Neural crest cell (in vitro differentiated cells): ENCODE results near the gene GFAP. TPM values are rescaled to one million over a fixed set of nuclear protein-coding genes. Genes with fewer than 3 reads are reported as not detected.

Experiments
- DNase-seq: peaks from one replicate; pipeline ENCODE4 v3.0.0; 2021; ENCODE audit warnings: low read depth, mixed read lengths, low spot score
- H3K27ac Mint-ChIP-seq: one replicate; pipeline ENCODE4 v1.8.0; 2021; ENCODE audit warnings: mild to moderate bottlenecking, mixed read lengths; ENCODE audit not compliant: unreplicated experiment
- H3K27me3 Mint-ChIP-seq: 2 replicates; pipeline ENCODE4 v1.8.0; 2021; ENCODE audit warnings: low read depth, mild to moderate bottlenecking, mixed read lengths
- H3K36me3 Mint-ChIP-seq: 2 replicates; pipeline ENCODE4 v1.8.0; 2021; ENCODE audit warnings: low read depth, mild to moderate bottlenecking, mixed read lengths
- H3K4me1 Mint-ChIP-seq: 2 replicates; pipeline ENCODE4 v1.8.0; 2021; ENCODE audit warnings: mixed read lengths
- H3K4me3 Mint-ChIP-seq: one replicate; pipeline ENCODE4 v1.8.0; 2021; ENCODE audit warnings: mild to moderate bottlenecking, mixed read lengths
- H3K9me3 Mint-ChIP-seq: 2 replicates; pipeline ENCODE4 v1.8.0; 2021; ENCODE audit warnings: mixed read lengths
- CTCF ChIP-seq: fragments of 200-600 bp; sonication (generic); conservative IDR thresholded peaks from 2 replicates; pipeline ENCODE4 v1.5.0; 2021; ENCODE audit warnings: antibody characterized with exemption, mild to moderate bottlenecking
- total RNA-seq: library from RNA; stranded (reverse); gene quantifications from 2 replicates; pipeline ENCODE4 v1.2.1, GENCODE V29; 2021

The GFAP gene
- total RNA-seq, 1 donor from 2014 or later, result not detected

GRCh38 chr17:44871556-44871955 lies 43.7 kb downstream of the GFAP start:
- H3K27me3 Mint-ChIP-seq, result no peaks in the 10 kb centered on the region
- no peaks in the 10 kb centered on the region for H3K4me1 Mint-ChIP-seq
- no peak for DNase-seq
- H3K27ac Mint-ChIP-seq, result no peak overlapping the region
- no peaks in the 10 kb centered on the region for H3K9me3 Mint-ChIP-seq
- TF ChIP-seq CTCF, result no peak
- H3K36me3 Mint-ChIP-seq, result peaks cover 11% of the 10 kb centered on the region
- H3K4me3 Mint-ChIP-seq, result no peak overlapping the region

- H3K27me3 Mint-ChIP-seq, result no peaks in the 10 kb centered on the region
- TF ChIP-seq CTCF, result no peak
- no peak overlapping the region for H3K27ac Mint-ChIP-seq
- no peak overlapping the region for H3K4me3 Mint-ChIP-seq
- no peak for DNase-seq
- no peaks in the 10 kb centered on the region for H3K4me1 Mint-ChIP-seq
- H3K9me3 Mint-ChIP-seq, result no peaks in the 10 kb centered on the region
- peaks cover 13% of the 10 kb centered on the region for H3K36me3 Mint-ChIP-seq
Measured at GRCh38 chr17:44867841-44868240, 47.5 kb downstream of the GFAP start.

GRCh38 chr17:44865931-44866330 lies 49.4 kb downstream of the GFAP start:
- Mint-ChIP-seq H3K27ac (no peak overlapping the region), H3K4me3 (no peak overlapping the region), H3K9me3 (no peaks in the 10 kb centered on the region), H3K27me3 (no peaks in the 10 kb centered on the region), H3K36me3 (peaks cover 12% of the 10 kb centered on the region), H3K4me1 (no peaks in the 10 kb centered on the region)
- no peak for TF ChIP-seq CTCF
- DNase-seq, result no peak

- Mint-ChIP-seq H3K36me3 (peaks cover 12% of the 10 kb centered on the region), H3K9me3 (no peaks in the 10 kb centered on the region), H3K4me1 (no peaks in the 10 kb centered on the region), H3K27me3 (no peaks in the 10 kb centered on the region), H3K27ac (no peak overlapping the region), H3K4me3 (no peak overlapping the region)
- DNase-seq, result peak; percentile 85
- TF ChIP-seq CTCF, result peak; percentile 91
Measured at GRCh38 chr17:44865231-44865660, 50.1 kb downstream of the GFAP start.

GRCh38 chr17:44864831-44865230 lies 50.5 kb downstream of the GFAP start:
- no peak overlapping the region for H3K27ac Mint-ChIP-seq
- no peaks in the 10 kb centered on the region for H3K4me1 Mint-ChIP-seq
- no peak for DNase-seq
- H3K4me3 Mint-ChIP-seq, result no peak overlapping the region
- H3K27me3 Mint-ChIP-seq, result no peaks in the 10 kb centered on the region
- no peaks in the 10 kb centered on the region for H3K9me3 Mint-ChIP-seq
- no peak for TF ChIP-seq CTCF
- peaks cover 12% of the 10 kb centered on the region for H3K36me3 Mint-ChIP-seq
